Caco-2 (cell line): Measurements from ENCODE around the gene HABP2. TPM values are rescaled to one million over a fixed set of nuclear protein-coding genes. Genes with fewer than 3 reads are reported as not detected.
A peak's percentile ranks its signal among the peaks of the same experiment; 100 is the strongest.

Experiments
- BruUV-seq: library from RNA; stranded (reverse); fragments of 400-500 nt; replicated peaks from 2 replicates; lab custom pipeline; 2021; lab: Mats Ljungman, UMichigan
- CTCF ChIA-PET: fragments of 300-600 bp; sonication (Branson Sonifier 250); formaldehyde crosslinking; loops from one replicate; lab custom pipeline; 2022; ENCODE audit warnings: antibody characterized with exemption; lab: Charles Lee
- POLR2A ChIA-PET: fragments of 300-600 bp; sonication (Branson Sonifier 250); formaldehyde crosslinking; loops from one replicate; lab custom pipeline; 2022; ENCODE audit warnings: antibody characterized with exemption; lab: Charles Lee
- DNase-seq, 2 experiments: peaks; one replicate each; pipeline versions ENCODE4 v3.0.0 to v3.0.0-alpha.2; 2020 to 2022
- H3K27me3 ChIP-seq: replicated peaks from 2 replicates; pipeline ENCODE4 v1.6.0; 2011; ENCODE audit warnings: low read length; ENCODE audit not compliant: control insufficient read depth, insufficient read depth
- H3K36me3 ChIP-seq: 2 replicates; pipeline ENCODE4 v1.5.1; 2011; ENCODE audit warnings: low read length; ENCODE audit not compliant: control insufficient read depth, insufficient read depth
- H3K4me1 ChIP-seq: fragments of 250-450 bp; sonication (Bioruptor Pico); 2 replicates; pipeline ENCODE4 v1.5.1; 2020; ENCODE audit warnings: mild to moderate bottlenecking
- H3K4me3 ChIP-seq: 2 replicates; pipeline ENCODE4 v1.5.1; 2011; ENCODE audit warnings: low read depth, mild to moderate bottlenecking, control low read depth, low read length
- H3K9me3 ChIP-seq: fragments of 250-450 bp; sonication (Bioruptor Pico); 2 replicates; pipeline ENCODE4 v1.5.1; 2020; ENCODE audit warnings: mild to moderate bottlenecking, moderate library complexity
- H3K27ac Mint-ChIP-seq: one replicate; pipeline ENCODE4 v1.8.0; 2022; ENCODE audit warnings: mixed read lengths; ENCODE audit not compliant: unreplicated experiment
- H3K27me3 Mint-ChIP-seq: one replicate; pipeline ENCODE4 v1.8.0; 2022; ENCODE audit warnings: mixed read lengths; ENCODE audit not compliant: insufficient read depth, unreplicated experiment
- H3K36me3 Mint-ChIP-seq: one replicate; pipeline ENCODE4 v1.8.0; 2022; ENCODE audit warnings: mild to moderate bottlenecking, mixed read lengths; ENCODE audit not compliant: insufficient read depth, unreplicated experiment
- H3K4me1 Mint-ChIP-seq: one replicate; pipeline ENCODE4 v1.8.0; 2022; ENCODE audit warnings: low read depth, mixed read lengths; ENCODE audit not compliant: unreplicated experiment
- H3K4me3 Mint-ChIP-seq: one replicate; pipeline ENCODE4 v1.8.0; 2022; ENCODE audit warnings: mild to moderate bottlenecking, moderate library complexity, mixed read lengths; ENCODE audit not compliant: unreplicated experiment
- H3K9me3 Mint-ChIP-seq: one replicate; pipeline ENCODE4 v1.8.0; 2022; ENCODE audit warnings: mixed read lengths; ENCODE audit not compliant: unreplicated experiment
- intact Hi-C: fragments of 100-400 bp; cut with micrococcal nuclease; formaldehyde crosslinking; loops from one replicate; pipeline ENCODE4 v1.10.0; 2022; ENCODE audit not compliant: unreplicated experiment
- total RNA-seq: library from RNA; stranded (reverse); gene quantifications from 2 replicates; pipeline ENCODE4 v1.2.3, GENCODE V29; 2022
- TF ChIP-seq, protein P1 (sequence below), 2 experiments: fragments of 200-600 bp in 1 of 2; IDR thresholded peaks; 1 replicate in 1 of 2; 2 replicates in 1 of 2; pipeline versions ENCODE4 v1.5.1 to v1.8.0; 2011 to 2022; ENCODE audit warnings: antibody characterized with exemption in 1 of 2, control low read depth in 1 of 2, inconsistent platforms in 1 of 2, low read depth in 1 of 2, low read length in 1 of 2, mild to moderate bottlenecking in 1 of 2, moderate library complexity in 1 of 2; ENCODE audit not compliant: insufficient read depth in 1 of 2, severe bottlenecking in 1 of 2, unreplicated experiment in 1 of 2

Gene HABP2
- total RNA-seq, 1 experiment from 2014 or later: 21.0 TPM

- H3K4me1 ChIP-seq: peaks cover 21% of the 10 kb centered on the region
- H3K27me3 ChIP-seq: no peaks in the 10 kb centered on the region
- TF ChIP-seq, protein P1, sequence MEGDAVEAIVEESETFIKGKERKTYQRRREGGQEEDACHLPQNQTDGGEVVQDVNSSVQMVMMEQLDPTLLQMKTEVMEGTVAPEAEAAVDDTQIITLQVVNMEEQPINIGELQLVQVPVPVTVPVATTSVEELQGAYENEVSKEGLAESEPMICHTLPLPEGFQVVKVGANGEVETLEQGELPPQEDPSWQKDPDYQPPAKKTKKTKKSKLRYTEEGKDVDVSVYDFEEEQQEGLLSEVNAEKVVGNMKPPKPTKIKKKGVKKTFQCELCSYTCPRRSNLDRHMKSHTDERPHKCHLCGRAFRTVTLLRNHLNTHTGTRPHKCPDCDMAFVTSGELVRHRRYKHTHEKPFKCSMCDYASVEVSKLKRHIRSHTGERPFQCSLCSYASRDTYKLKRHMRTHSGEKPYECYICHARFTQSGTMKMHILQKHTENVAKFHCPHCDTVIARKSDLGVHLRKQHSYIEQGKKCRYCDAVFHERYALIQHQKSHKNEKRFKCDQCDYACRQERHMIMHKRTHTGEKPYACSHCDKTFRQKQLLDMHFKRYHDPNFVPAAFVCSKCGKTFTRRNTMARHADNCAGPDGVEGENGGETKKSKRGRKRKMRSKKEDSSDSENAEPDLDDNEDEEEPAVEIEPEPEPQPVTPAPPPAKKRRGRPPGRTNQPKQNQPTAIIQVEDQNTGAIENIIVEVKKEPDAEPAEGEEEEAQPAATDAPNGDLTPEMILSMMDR (IDR thresholded peaks at IDR 0.05; ENCODE audit: insufficient read depth in 1 of 2, low read depth in 1 of 2, low read length in 1 of 2, severe bottlenecking in 1 of 2, unreplicated experiment in 1 of 2): no peak
- Mint-ChIP-seq H3K36me3 (no peaks in the 10 kb centered on the region), H3K4me3 (no peak overlapping the region), H3K27me3 (no peaks in the 10 kb centered on the region), H3K9me3 (peaks cover 10% of the 10 kb centered on the region), H3K27ac (peak overlapping the region; percentile 8), H3K4me1 (peaks cover 26% of the 10 kb centered on the region)
- intact Hi-C loops: no loop called here
- POLR2A ChIA-PET: no interaction called here
- no peak for DNase-seq
- no TSS peak for BruUV-seq
- CTCF ChIA-PET: no interaction called here
- no peak overlapping the region for H3K4me3 ChIP-seq
- no peaks in the 10 kb centered on the region for H3K9me3 ChIP-seq
- H3K36me3 ChIP-seq: no peaks in the 10 kb centered on the region
Observed at GRCh38 chr10:113547426-113547825, 5.4 kb upstream of the HABP2 start.

DNA sequence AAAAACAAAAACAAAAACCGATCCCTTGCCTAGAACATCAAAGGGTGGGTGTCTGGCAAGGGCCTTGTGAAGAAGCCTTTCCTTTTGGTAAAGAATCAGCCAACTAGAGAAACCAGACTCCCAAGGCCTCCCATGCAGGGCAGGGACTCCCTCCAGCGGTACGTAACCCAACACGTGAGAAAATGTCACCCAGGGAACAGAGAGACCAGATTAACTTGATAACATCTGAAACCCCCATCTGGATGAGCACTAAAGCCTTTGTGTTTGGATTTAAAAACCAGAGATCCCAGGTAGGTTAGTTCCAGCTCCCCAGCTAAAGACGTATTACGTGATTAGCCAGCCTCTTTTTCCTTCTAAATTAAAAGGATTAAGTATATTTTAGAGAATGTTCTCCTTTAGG, 3.0 kb upstream of the HABP2 start:
- no peaks in the 10 kb centered on the region for H3K27me3 ChIP-seq
- H3K36me3 ChIP-seq: no peaks in the 10 kb centered on the region
- H3K27ac Mint-ChIP-seq: no peak overlapping the region
- H3K36me3 Mint-ChIP-seq: no peaks in the 10 kb centered on the region
- no TSS peak for BruUV-seq
- intact Hi-C loops: no loop called here
- TF ChIP-seq, protein P1 (IDR thresholded peaks at IDR 0.05; ENCODE audit: insufficient read depth in 1 of 2, low read depth in 1 of 2, low read length in 1 of 2, severe bottlenecking in 1 of 2, unreplicated experiment in 1 of 2): no peak
- POLR2A ChIA-PET: no interaction called here
- no peak for DNase-seq
- H3K4me1 Mint-ChIP-seq: peaks cover 50% of the 10 kb centered on the region
- H3K9me3 ChIP-seq: no peaks in the 10 kb centered on the region
- no peak overlapping the region for H3K4me3 Mint-ChIP-seq
- H3K4me3 ChIP-seq: no peak overlapping the region
- peaks cover 45% of the 10 kb centered on the region for H3K4me1 ChIP-seq
- CTCF ChIA-PET: no interaction called here
- H3K9me3 Mint-ChIP-seq: peaks cover 10% of the 10 kb centered on the region
- no peaks in the 10 kb centered on the region for H3K27me3 Mint-ChIP-seq

GRCh38 chr10:113550365-113550764, 2.5 kb upstream of the HABP2 start:
- peaks cover 55% of the 10 kb centered on the region for H3K4me1 Mint-ChIP-seq
- no peaks in the 10 kb centered on the region for H3K36me3 ChIP-seq
- H3K27me3 ChIP-seq: no peaks in the 10 kb centered on the region
- TF ChIP-seq, protein P1 (IDR thresholded peaks at IDR 0.05; ENCODE audit: insufficient read depth in 1 of 2, low read depth in 1 of 2, low read length in 1 of 2, severe bottlenecking in 1 of 2, unreplicated experiment in 1 of 2): no peak
- peaks cover 10% of the 10 kb centered on the region for H3K9me3 Mint-ChIP-seq
- no peak overlapping the region for H3K27ac Mint-ChIP-seq
- POLR2A ChIA-PET: no interaction called here
- no peak for DNase-seq
- peaks cover 50% of the 10 kb centered on the region for H3K4me1 ChIP-seq
- H3K9me3 ChIP-seq: no peaks in the 10 kb centered on the region
- H3K4me3 Mint-ChIP-seq: no peak overlapping the region
- BruUV-seq: no TSS peak
- no peaks in the 10 kb centered on the region for H3K27me3 Mint-ChIP-seq
- no peaks in the 10 kb centered on the region for H3K36me3 Mint-ChIP-seq
- CTCF ChIA-PET: no interaction called here
- intact Hi-C loops: no loop called here
- no peak overlapping the region for H3K4me3 ChIP-seq
